Thymus (tissue), 11 donors: Measurements from ENCODE around the gene POLR3B. TPM values are rescaled to one million over a fixed set of nuclear protein-coding genes. Genes with fewer than 3 reads are reported as not detected.
"Not testable (repeated sequence)": the region's sequence is repeated elsewhere in the genome, so short reads cannot be mapped to it uniquely, and the experiment has no call there.

Source experiments
- DNase-seq, 9 donors: peaks; one replicate each; pipeline ENCODE4 v3.0.0-alpha.2; 2013; ENCODE audit warnings: low spot score in 9 of 9, low read depth in 6 of 9, missing footprints in 1 of 9
- H3K27ac ChIP-seq, 2 donors: one replicate each; pipeline ENCODE4 v1.5.1; 2013; ENCODE audit warnings: control low read depth in 1 of 2, low read depth in 1 of 2, low read length in 1 of 2, mild to moderate bottlenecking in 1 of 2, moderate library complexity in 1 of 2
- H3K27me3 ChIP-seq, 2 donors: one replicate each; pipeline ENCODE4 v1.5.1; 2013; ENCODE audit warnings: low read length in 1 of 2; ENCODE audit not compliant: control insufficient read depth in 2 of 2, insufficient read depth in 1 of 2
- H3K36me3 ChIP-seq, 2 donors: one replicate each; pipeline ENCODE4 v1.5.1; 2013; ENCODE audit warnings: low read length in 1 of 2, mild to moderate bottlenecking in 1 of 2, moderate library complexity in 1 of 2; ENCODE audit not compliant: control insufficient read depth in 2 of 2, insufficient read depth in 2 of 2
- H3K4me1 ChIP-seq, 2 donors: one replicate each; pipeline ENCODE4 v1.5.1; 2013; ENCODE audit warnings: low read length in 2 of 2; ENCODE audit not compliant: control insufficient read depth in 2 of 2, insufficient read depth in 2 of 2
- H3K4me3 ChIP-seq, 2 donors: one replicate each; pipeline ENCODE4 v1.5.1; 2013; ENCODE audit warnings: low read length in 2 of 2, control low read depth in 1 of 2, mild to moderate bottlenecking in 1 of 2
- H3K9me3 ChIP-seq, 2 donors: one replicate each; pipeline ENCODE4 v1.5.1; 2013; ENCODE audit warnings: low read length in 1 of 2, mild to moderate bottlenecking in 1 of 2; ENCODE audit not compliant: control insufficient read depth in 2 of 2, insufficient read depth in 1 of 2
- WGBS: extraction: QIAGEN DNeasy Blood & Tissue Kit; methylation state at CpG from one replicate; pipeline ENCODE4 v1.1.7; 2013; 5-methylcytosine and 5-hydroxymethylcytosine counted together
- polyA plus RNA-seq: library from polyadenylated mRNA; stranded (reverse); fragments of 200-250 nt; gene quantifications from one replicate; pipeline ENCODE4 v1.2.3, GENCODE V29; 2013
- total RNA-seq: library from RNA; stranded (reverse); fragments of 120-200 nt; gene quantifications from one replicate; pipeline ENCODE4 v1.2.4, GENCODE V29; 2013
- donor health status: healthy.

Gene POLR3B
- total and polyA plus RNA-seq, 2 donors = 4.5 to 7.5 TPM

DNA sequence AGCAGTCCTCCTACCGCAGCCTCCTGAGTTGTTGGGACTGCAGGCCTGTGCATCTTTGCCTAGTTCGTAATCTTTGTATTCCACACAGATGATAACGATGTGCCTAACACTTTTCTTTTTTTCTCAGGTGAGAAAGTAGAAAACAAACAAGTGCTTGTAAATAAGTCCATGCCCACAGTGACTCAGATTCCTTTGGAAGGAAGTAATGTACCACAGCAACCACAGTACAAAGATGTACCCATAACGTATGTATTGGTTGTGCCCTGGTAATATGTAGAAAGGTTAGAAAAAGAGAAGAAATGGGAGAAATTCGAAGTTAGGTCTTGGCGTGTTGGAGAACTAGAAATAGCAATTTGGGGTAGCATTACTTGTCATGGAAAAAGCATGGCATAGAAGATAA lies 101.6 kb downstream of the POLR3B start:
- Histone ChIP-seq H3K4me3 (no peak overlapping the region), H3K4me1 (peaks cover 0 to 4% of the 10 kb centered on the region in 2 donors), H3K9me3 (no peaks in the 10 kb centered on the region), H3K27ac (no peak overlapping the region), H3K27me3 (no peaks in the 10 kb centered on the region), H3K36me3 (peaks cover 3 to 8% of the 10 kb centered on the region in 2 donors)
- no peak for DNase-seq
- 94% methylated on average over 6 of the region's 6 CpGs for WGBS

GRCh38 chr12:106459534-106459933 lies 102.0 kb downstream of the POLR3B start:
- H3K4me1 ChIP-seq = peaks cover 0 to 4% of the 10 kb centered on the region in 2 donors
- H3K27me3 ChIP-seq = no peaks in the 10 kb centered on the region
- DNase-seq = no peak
- no peak overlapping the region for H3K27ac ChIP-seq
- 100% methylated on average over 1 of the region's 1 CpG for WGBS
- peaks cover 3 to 8% of the 10 kb centered on the region in 2 donors for H3K36me3 ChIP-seq
- no peaks in the 10 kb centered on the region for H3K9me3 ChIP-seq
- H3K4me3 ChIP-seq = no peak overlapping the region

DNA sequence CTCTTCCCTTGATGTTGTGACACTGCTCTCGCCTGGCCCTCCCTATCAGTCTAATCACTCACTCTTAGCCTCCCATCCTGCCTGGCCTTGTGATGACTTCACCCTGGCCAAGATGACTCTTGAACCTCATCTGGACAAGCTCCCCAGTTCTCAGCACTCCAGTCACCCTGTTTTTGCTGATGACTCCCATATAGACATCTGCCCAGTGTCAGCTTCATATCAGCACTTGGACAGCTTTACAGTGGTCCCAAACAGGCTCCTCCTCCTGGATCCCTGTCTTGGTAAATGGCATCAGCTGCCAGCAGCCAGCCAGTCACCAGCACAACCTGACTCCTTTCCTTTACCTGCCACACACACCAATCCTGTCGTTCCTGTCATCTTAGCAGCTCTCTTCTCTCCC lies 104.2 kb downstream of the POLR3B start:
- no peaks in the 10 kb centered on the region for H3K27me3 ChIP-seq
- H3K9me3 ChIP-seq = no peaks in the 10 kb centered on the region
- WGBS = 93% methylated on average over 2 of the region's 2 CpGs
- H3K4me3 ChIP-seq = no peak overlapping the region
- peaks cover 0 to 4% of the 10 kb centered on the region in 2 donors for H3K4me1 ChIP-seq
- no peak for DNase-seq
- peaks cover 3 to 8% of the 10 kb centered on the region in 2 donors for H3K36me3 ChIP-seq
- H3K27ac ChIP-seq = no peak overlapping the region

GRCh38 chr12:106465605-106466004 lies 108.1 kb downstream of the POLR3B start:
- not testable (repeated sequence) for H3K27ac ChIP-seq, H3K27me3 ChIP-seq, H3K36me3 ChIP-seq, H3K4me3 ChIP-seq, H3K4me1 ChIP-seq, H3K9me3 ChIP-seq, DNase-seq
- 99% methylated on average over 4 of the region's 4 CpGs for WGBS

- not testable (repeated sequence) for H3K4me1 ChIP-seq, H3K4me3 ChIP-seq, H3K36me3 ChIP-seq, DNase-seq, H3K27ac ChIP-seq, H3K9me3 ChIP-seq, H3K27me3 ChIP-seq
- WGBS = 92% methylated on average over 2 of the region's 3 CpGs
These were observed 118.1 kb downstream of the POLR3B start for GRCh38 chr12:106475662-106476061.

- not testable (repeated sequence) for H3K4me1 ChIP-seq
These were observed 120.1 kb downstream of the POLR3B start for GRCh38 chr12:106477627-106478026.

DNA sequence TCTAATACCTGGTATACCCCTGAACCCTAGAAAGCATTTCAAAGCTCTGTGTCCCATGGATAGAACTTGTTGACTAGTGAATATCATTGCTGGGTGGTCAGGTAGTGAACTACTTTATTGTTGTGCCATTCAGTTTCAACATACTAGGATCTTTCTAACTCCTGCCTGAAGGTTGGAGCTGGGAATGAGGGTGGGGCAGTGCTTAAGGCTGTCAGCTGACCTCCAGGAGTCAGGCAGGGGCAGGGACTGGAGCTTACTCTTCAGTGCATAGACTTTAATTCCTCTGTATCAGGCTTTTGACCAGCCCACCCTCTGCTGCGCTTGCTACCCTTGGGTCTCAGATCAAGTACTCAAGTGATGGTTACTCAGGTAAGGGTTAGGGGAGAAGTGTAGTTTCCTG lies 122.7 kb downstream of the POLR3B start:
- H3K27ac ChIP-seq = no peak overlapping the region
- no peaks in the 10 kb centered on the region for H3K9me3 ChIP-seq
- H3K4me3 ChIP-seq = no peak overlapping the region
- no peaks in the 10 kb centered on the region for H3K4me1 ChIP-seq
- 100% methylated on average over 1 of the region's 1 CpG for WGBS
- H3K36me3 ChIP-seq = peaks cover 0 to 3% of the 10 kb centered on the region in 2 donors
- DNase-seq = no peak
- no peaks in the 10 kb centered on the region for H3K27me3 ChIP-seq

More at GRCh38 chr12:106477627-106478026, 120.1 kb downstream of the POLR3B start:
- not testable (repeated sequence) for H3K36me3 ChIP-seq, H3K4me3 ChIP-seq, H3K9me3 ChIP-seq, H3K27me3 ChIP-seq, H3K27ac ChIP-seq, DNase-seq
- 95% methylated on average over 18 of the region's 18 CpGs for WGBS

GRCh38 chr12:106481246-106481645 lies 123.7 kb downstream of the POLR3B start:
- Histone ChIP-seq H3K27ac (no peak overlapping the region), H3K36me3 (peaks cover 0 to 3% of the 10 kb centered on the region in 2 donors), H3K9me3 (no peaks in the 10 kb centered on the region), H3K4me1 (no peaks in the 10 kb centered on the region), H3K27me3 (no peaks in the 10 kb centered on the region), H3K4me3 (no peak overlapping the region)
- WGBS = over 99% methylated on average over 6 of the region's 6 CpGs
- DNase-seq = no peak

- H3K36me3 ChIP-seq = peaks cover 0 to 3% of the 10 kb centered on the region in 2 donors
- H3K27me3 ChIP-seq = no peaks in the 10 kb centered on the region
- H3K4me3 ChIP-seq = no peak overlapping the region
- H3K4me1 ChIP-seq = no peaks in the 10 kb centered on the region
- no peak overlapping the region for H3K27ac ChIP-seq
- DNase-seq = no peak
- 97% methylated on average over 5 of the region's 5 CpGs for WGBS
- no peaks in the 10 kb centered on the region for H3K9me3 ChIP-seq
These were observed 130.1 kb downstream of the POLR3B start for GRCh38 chr12:106487664-106488063.

- H3K9me3 ChIP-seq = no peaks in the 10 kb centered on the region
- H3K4me3 ChIP-seq = no peak overlapping the region
- DNase-seq = no peak
- peaks cover 0 to 2% of the 10 kb centered on the region in 2 donors for H3K36me3 ChIP-seq
- H3K27me3 ChIP-seq = no peaks in the 10 kb centered on the region
- H3K4me1 ChIP-seq = no peaks in the 10 kb centered on the region
- no peak overlapping the region for H3K27ac ChIP-seq
- 98% methylated on average over 3 of the region's 3 CpGs for WGBS
These were observed 131.3 kb downstream of the POLR3B start for GRCh38 chr12:106488884-106489283.
